ENCODE results near the gene OSBPL5. TPM values are rescaled to one million over a fixed set of nuclear protein-coding genes. Genes with fewer than 3 reads are reported as not detected.
"Not testable (repeated sequence)": the region's sequence is repeated elsewhere in the genome, so short reads cannot be mapped to it uniquely, and the experiment has no call there.

OSBPL5 gene
- total RNA-seq, 1 experiment from 2014 or later, result 16.1 TPM

DNA sequence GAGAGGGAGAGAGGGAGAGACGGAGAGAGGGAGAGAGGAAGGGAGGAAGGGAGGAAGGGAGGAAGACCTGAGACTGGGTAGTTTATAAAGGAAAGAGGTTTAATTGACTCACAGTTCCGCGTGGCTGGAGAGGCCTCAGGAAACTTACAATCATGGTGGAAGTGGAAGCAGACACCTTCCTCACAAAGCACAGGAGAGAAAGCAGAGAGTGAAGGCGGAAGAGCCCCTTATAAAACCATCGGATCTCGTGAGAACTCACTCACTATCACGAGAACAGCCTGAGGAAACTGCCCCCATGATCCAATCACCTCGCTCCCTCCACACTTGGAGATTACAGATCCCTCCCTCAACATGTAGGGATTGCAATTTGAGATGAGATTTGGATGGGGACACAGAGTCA lies 95.7 kb downstream of the OSBPL5 start:
- H2AK5ac ChIP-seq (ENCODE audit: insufficient read length, low read length), result no peak overlapping the region

DNA sequence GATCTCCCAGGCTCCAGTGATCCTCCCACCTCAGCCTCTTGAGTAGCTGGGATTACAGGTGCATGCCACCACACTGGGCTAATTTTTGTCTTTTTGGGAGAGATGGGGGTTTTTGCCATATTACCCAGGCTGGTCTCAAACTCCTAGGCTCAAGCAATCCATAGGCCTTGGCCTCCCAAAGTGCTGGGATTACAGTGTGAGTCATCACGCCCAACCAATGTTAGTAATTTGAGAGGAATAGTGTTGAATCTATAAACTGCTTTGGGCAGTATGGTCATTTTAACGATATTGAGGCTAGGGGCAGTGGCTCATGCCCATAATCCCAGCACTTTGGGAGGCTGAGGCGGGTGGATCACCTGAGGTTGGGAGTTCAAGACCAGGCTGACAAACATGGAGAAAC lies 98.8 kb downstream of the OSBPL5 start:
- not testable (repeated sequence) for H2BK15ac ChIP-seq (ENCODE audit: low read depth, low read length); H3K27ac ChIP-seq (ENCODE audit: insufficient read length, low read depth, low read length); H3K4me3 Mint-ChIP-seq; H2AK5ac ChIP-seq (ENCODE audit: insufficient read length, low read length); H3K9me3 ChIP-seq (ENCODE audit: control insufficient read depth, low read depth, low read length); H4K91ac ChIP-seq (ENCODE audit: insufficient read length, low read depth, low read length); H2BK20ac ChIP-seq (ENCODE audit: low read depth, low read length, poor library complexity, severe bottlenecking); DNase-seq; H3K4ac ChIP-seq (ENCODE audit: low read depth, low read length); H3K4me1 ChIP-seq (ENCODE audit: insufficient read depth, low read length); H4K8ac ChIP-seq (replicated peaks; ENCODE audit: insufficient read length, low read depth, low read length); H3K27ac Mint-ChIP-seq; H2BK12ac ChIP-seq (ENCODE audit: insufficient read length, low read depth, low read length); H3K23ac ChIP-seq (ENCODE audit: insufficient read length, low read depth, low read length); H3K4me2 ChIP-seq (ENCODE audit: insufficient read depth, insufficient read length, low read length); H4K20me1 ChIP-seq (ENCODE audit: control insufficient read depth, insufficient read depth, insufficient read length); H3K14ac ChIP-seq (ENCODE audit: insufficient read depth, low read length); H3K27me3 Mint-ChIP-seq (ENCODE audit: low read depth); H3K79me2 ChIP-seq (ENCODE audit: insufficient read depth, low read length); H2BK5ac ChIP-seq (ENCODE audit: insufficient read length, low read length); H3K9ac ChIP-seq (ENCODE audit: extremely low read depth, insufficient read length, low read length); H3K79me1 ChIP-seq (ENCODE audit: insufficient read depth, low read depth, low read length, poor library complexity, severe bottlenecking); H3K27me3 ChIP-seq (ENCODE audit: insufficient read depth, low read length); H2AFZ ChIP-seq (ENCODE audit: low read length); H3K18ac ChIP-seq (ENCODE audit: insufficient read length, low read depth, low read length); H3T11ph ChIP-seq (ENCODE audit: low read length); H4K5ac ChIP-seq (ENCODE audit: insufficient read length, low read depth, low read length); H3K23me2 ChIP-seq (ENCODE audit: insufficient read length, low read depth, low read length, poor library complexity, severe bottlenecking); H2BK120ac ChIP-seq (ENCODE audit: low read depth, low read length, poor library complexity, severe bottlenecking); H3K56ac ChIP-seq (ENCODE audit: insufficient read length, low read depth, low read length)
- Mint-ChIP-seq H3K9me3 (peaks cover 17 to 22% of the 10 kb centered on the region in 2 experiments), H3K4me1 (peaks cover 19 to 20% of the 10 kb centered on the region in 2 experiments), H3K36me3 (ENCODE audit: insufficient read depth in 1 of 3, low read depth in 3 of 3) (peaks cover 7 to 23% (median 15%) of the 10 kb centered on the region in 3 experiments)
- no CpG with 5 or more reads among the region's 3 CpGs for WGBS (ENCODE audit: extremely low coverage, insufficient read length, low lambda C conversion rate)

More for the DNA sequence above, 95.7 kb downstream of the OSBPL5 start:
- Mint-ChIP-seq H3K36me3 (ENCODE audit: insufficient read depth in 1 of 3, low read depth in 3 of 3) (peaks cover 5 to 16% (median 14%) of the 10 kb centered on the region in 3 experiments), H3K27me3 (ENCODE audit: low read depth) (peaks cover 2% of the 10 kb centered on the region), H3K4me3 (no peak overlapping the region), H3K9me3 (peaks cover 16 to 19% of the 10 kb centered on the region in 2 experiments), H3K4me1 (peaks cover 2% of the 10 kb centered on the region in 2 experiments), H3K27ac (no peak overlapping the region)
- Histone ChIP-seq H3K4ac (ENCODE audit: low read depth, low read length) (no peak overlapping the region), H4K8ac (replicated peaks; ENCODE audit: insufficient read length, low read depth, low read length) (no peak overlapping the region), H2BK120ac (ENCODE audit: low read depth, low read length, poor library complexity, severe bottlenecking) (no peak overlapping the region), H3K23me2 (ENCODE audit: insufficient read length, low read depth, low read length, poor library complexity, severe bottlenecking) (no peaks in the 10 kb centered on the region), H3K27ac (ENCODE audit: insufficient read length, low read depth, low read length) (no peak overlapping the region), H2BK15ac (ENCODE audit: low read depth, low read length) (no peak overlapping the region), H2AFZ (ENCODE audit: low read length) (no peak overlapping the region), H3K4me2 (ENCODE audit: insufficient read depth, insufficient read length, low read length) (no peak overlapping the region), H3K18ac (ENCODE audit: insufficient read length, low read depth, low read length) (no peak overlapping the region), H2BK12ac (ENCODE audit: insufficient read length, low read depth, low read length) (no peak overlapping the region), H4K91ac (ENCODE audit: insufficient read length, low read depth, low read length) (no peak overlapping the region), H3T11ph (ENCODE audit: low read length) (no peak overlapping the region), H3K79me2 (ENCODE audit: insufficient read depth, low read length) (no peaks in the 10 kb centered on the region), H3K56ac (ENCODE audit: insufficient read length, low read depth, low read length) (no peak overlapping the region), H2BK20ac (ENCODE audit: low read depth, low read length, poor library complexity, severe bottlenecking) (no peak overlapping the region), H3K4me1 (ENCODE audit: insufficient read depth, low read length) (no peaks in the 10 kb centered on the region), H3K23ac (ENCODE audit: insufficient read length, low read depth, low read length) (no peak overlapping the region), H4K5ac (ENCODE audit: insufficient read length, low read depth, low read length) (no peak overlapping the region), H3K79me1 (ENCODE audit: insufficient read depth, low read depth, low read length, poor library complexity, severe bottlenecking) (no peaks in the 10 kb centered on the region), H3K14ac (ENCODE audit: insufficient read depth, low read length) (no peak overlapping the region), H3K27me3 (ENCODE audit: insufficient read depth, low read length) (no peaks in the 10 kb centered on the region), H3K9ac (ENCODE audit: extremely low read depth, insufficient read length, low read length) (no peak overlapping the region), H3K9me3 (ENCODE audit: control insufficient read depth, low read depth, low read length) (no peaks in the 10 kb centered on the region), H2BK5ac (ENCODE audit: insufficient read length, low read length) (no peak overlapping the region), H4K20me1 (ENCODE audit: control insufficient read depth, insufficient read depth, insufficient read length) (no peaks in the 10 kb centered on the region)
- TF ChIP-seq, protein P1, sequence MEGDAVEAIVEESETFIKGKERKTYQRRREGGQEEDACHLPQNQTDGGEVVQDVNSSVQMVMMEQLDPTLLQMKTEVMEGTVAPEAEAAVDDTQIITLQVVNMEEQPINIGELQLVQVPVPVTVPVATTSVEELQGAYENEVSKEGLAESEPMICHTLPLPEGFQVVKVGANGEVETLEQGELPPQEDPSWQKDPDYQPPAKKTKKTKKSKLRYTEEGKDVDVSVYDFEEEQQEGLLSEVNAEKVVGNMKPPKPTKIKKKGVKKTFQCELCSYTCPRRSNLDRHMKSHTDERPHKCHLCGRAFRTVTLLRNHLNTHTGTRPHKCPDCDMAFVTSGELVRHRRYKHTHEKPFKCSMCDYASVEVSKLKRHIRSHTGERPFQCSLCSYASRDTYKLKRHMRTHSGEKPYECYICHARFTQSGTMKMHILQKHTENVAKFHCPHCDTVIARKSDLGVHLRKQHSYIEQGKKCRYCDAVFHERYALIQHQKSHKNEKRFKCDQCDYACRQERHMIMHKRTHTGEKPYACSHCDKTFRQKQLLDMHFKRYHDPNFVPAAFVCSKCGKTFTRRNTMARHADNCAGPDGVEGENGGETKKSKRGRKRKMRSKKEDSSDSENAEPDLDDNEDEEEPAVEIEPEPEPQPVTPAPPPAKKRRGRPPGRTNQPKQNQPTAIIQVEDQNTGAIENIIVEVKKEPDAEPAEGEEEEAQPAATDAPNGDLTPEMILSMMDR (conservative IDR thresholded peaks at IDR 0.05), result no peak
- WGBS (ENCODE audit: extremely low coverage, insufficient read length, low lambda C conversion rate), result no CpG with 5 or more reads among the region's 8 CpGs
- no peak for DNase-seq
